Left cardiac atrium (tissue), 4 donors: ENCODE results near the gene DOK7. TPM values are rescaled to one million over a fixed set of nuclear protein-coding genes. Genes with fewer than 3 reads are reported as not detected.

ENCODE experiments used
- ATAC-seq, 2 donors: fragments of 200-7000 bp; cut with Tn5 transposase; one replicate each; pipeline ENCODE4 v1.9.1; 2020; ENCODE audit warnings: mild to moderate bottlenecking in 2 of 2, moderate library complexity in 2 of 2
- DNase-seq: peaks from one replicate; pipeline ENCODE4 v3.0.0-alpha.2; 2020
- intact Hi-C, 2 donors: fragments of 100-400 bp; cut with DNase I; formaldehyde crosslinking; loops; one replicate each; pipeline versions ENCODE4 v1.14.1 to v1.15.1; 2022 to 2023
- total RNA-seq, 2 donors: library from RNA; stranded (reverse); fragmentation: NEBNext Ultra II Directional; extraction: Animal tissue kit (Norgen Biotek cat#: 25700); gene quantifications; one replicate each; pipeline ENCODE4 v1.2.1, GENCODE V29; 2021
- donor health status: DM: no; HTN: yes; CAD: no.
- donor health status: DM: no; HTN: yes; CAD: no; lungs with severe emphysema.
- donor health status: DM: yes; HTN: yes; CAD: no.
- donor health status: Dilated cardiomyopathy.

DOK7 gene
- total RNA-seq, 2 donors from 2014 or later: 21.5 to 38.2 TPM

DNA sequence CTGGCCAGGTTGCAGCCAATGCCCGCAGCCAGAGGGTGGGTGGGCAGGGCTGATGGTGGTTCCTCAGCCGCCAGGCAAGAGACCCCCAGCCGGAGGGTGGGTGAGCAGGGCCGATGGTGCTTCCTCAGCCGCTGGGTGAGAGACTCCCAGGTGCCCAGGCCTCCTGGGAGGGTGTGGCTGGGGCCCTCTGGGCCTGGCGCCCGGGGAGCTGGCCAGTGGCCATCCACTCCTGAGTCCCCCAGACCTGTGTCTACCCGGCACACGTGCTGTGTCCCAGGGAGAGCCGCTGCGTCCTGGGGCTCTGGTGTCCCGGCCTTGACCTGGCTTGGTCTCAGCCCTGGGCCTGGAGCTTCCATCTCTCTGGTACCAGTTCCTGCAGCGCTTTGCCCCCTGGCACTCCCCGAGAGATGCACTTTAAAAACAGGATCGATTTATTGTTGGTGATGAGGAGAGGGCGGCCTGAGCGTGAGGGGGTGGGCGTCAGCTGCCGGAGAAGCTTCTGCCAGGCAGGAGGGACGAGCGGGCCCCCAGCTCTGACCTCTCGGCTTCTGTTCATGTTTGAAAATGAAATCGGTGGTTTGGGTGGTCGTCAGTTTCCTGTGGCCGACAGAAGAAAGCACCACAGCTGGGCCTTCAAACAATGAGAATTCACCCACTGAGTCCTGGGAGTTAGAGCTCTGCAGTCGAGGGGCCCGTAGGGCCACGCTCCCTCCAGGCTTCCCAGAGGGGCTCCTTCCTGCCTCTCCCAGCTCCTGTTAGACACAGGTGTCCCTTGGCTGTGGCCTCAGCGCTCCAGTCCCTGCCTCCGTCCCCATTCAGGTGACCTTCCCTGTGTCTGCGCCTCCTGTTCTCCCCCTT lies 6.5 kb downstream of the DOK7 start:
- peak; percentile 10 to 12 for ATAC-seq
- DNase-seq: no peak
- intact Hi-C loops: no loop called here

DNA sequence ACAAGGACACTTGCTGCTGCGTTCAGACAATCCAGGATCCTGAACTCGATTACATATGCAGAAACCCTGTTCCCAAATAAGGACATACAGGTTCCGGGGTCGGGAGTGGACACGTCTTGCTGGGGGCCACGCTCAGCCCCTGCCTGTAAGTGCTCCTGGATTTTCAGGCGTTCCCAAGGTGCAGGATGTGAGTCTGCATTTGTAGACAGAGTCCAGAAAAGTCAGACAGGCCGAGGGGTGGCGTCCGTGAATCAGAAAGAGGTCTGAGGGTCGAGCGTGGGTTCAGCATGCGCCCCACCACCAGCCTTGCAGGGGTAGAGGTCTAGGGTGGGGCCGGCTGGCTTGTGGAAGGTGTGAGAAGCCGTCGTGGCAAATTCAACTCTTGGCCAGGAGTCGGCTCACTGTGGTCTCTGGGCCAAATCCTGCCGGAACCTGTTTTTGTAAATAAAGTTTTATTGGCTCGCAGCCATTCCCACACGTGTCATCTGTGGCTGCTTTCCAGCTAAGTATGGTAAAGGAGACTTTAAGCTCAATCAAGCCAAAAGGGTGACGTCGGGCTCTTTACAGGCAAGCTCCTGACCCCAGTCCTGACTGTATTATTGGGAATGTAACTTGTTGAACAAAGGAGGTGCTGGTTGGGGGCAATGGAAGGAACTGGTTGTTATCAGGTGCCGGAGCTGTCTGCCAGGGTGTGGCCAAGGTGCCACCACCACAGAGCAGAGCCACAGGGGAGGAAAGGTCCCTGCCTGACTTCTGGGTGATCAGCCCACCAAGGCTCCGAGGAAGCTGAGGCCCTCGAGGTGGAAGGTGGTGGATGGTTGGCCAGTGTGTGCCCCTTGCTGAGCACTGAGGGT lies 7.4 kb downstream of the DOK7 start:
- intact Hi-C loops: no loop called here
- ATAC-seq (no peak), DNase-seq (peak; percentile 17)

DNA sequence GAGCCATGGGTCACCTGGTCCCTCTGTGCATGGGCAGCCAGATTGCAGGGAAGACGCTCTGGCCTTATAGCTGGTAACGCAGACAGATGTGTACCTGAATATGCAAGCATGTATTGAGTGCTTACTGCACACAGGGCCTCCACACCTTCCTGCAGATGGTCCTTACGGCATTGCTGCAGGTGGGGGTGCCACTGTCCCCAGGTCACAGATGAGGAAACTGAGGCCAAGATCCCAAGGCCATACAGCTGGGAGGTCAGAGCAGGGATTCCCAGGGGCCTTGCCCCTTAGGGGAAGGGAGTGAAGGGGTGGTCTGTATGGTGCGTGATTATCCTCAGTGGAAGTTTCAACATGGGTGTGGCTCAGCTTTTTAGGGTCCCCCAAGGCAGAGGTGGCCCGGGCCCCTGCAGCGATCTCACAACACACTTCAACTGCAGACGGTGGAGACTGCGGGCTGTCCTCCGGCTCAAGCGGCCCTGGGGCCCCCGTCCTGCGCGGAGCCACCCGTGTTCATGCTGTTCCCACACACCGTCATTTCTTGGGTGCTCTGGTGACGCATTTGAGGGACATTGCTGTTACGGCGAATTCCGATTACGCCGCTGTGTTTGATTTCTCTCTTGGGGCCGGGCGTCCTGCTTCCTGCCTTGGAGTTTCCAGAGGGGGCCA lies 8.1 kb downstream of the DOK7 start:
- DNase-seq (no peak), ATAC-seq (no peak)
- intact Hi-C loops: no loop called here

DNA sequence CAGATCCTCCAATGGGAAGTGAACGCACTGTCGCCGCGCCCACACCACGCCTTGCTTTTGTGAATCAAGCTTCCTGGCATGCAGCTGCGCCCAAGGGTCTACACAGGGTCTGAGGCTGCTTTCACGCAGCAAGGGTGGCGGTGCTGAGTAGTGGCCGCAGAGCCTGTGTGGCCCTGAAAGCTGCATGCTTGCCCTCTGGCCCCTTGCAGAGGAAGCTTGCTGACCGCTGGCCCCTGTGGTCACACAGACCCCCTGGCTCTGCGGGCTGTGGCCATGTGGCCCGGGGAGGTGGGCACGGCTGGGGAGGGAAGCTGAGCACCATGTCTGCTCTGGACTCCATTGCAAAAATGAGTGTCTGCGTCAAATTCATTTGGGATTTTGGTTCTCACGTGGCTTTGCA lies 8.8 kb downstream of the DOK7 start:
- DNase-seq (no peak), ATAC-seq (no peak)
- intact Hi-C loops: no loop called here

- no peak for DNase-seq
- intact Hi-C loops: no loop called here
- ATAC-seq: no peak
Measured at GRCh38 chr4:3472411-3473141, 9.5 kb downstream of the DOK7 start.

- ATAC-seq (no peak), DNase-seq (peak; percentile 16)
- intact Hi-C loops: no loop called here
Measured at GRCh38 chr4:3473181-3473950, 10.3 kb downstream of the DOK7 start.

DNA sequence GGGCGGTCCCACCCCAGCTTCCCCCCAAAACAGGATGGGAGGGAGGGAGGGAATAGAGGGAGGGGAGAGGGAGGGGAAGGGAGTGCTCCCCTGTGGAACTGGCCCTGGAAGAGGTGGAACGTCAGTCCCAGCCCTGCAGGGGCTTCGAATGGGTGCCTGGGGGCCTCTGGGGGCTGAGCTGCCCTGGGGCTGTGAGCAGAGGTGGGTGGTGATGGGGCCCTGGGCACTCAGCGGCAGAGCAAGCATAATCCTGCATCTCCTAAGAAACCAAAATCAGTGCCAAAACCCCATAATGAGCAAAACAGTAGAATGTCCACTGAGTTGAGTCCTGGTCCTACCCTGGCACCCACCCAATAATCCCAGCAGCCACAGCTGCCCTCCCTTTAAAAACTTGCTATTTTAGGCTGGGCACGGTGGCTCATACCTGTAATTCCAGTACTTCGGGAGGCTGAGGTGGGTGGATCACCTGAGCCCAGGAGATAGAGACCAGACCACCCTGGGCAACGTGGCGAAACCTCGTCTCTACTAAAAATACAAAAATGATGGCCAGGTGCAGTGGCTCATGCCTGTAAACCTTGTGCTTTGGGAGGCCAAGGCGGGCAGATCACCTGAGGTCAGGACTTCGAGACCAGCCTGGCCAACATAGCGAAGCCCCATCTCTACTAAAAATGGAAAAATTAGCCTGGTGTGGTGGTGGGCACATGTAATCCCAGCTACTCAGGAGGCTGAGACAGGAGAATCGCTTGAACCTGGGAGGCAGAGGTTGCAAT lies 11.1 kb downstream of the DOK7 start:
- ATAC-seq (no peak), DNase-seq (no peak)
- intact Hi-C loops: no loop called here

DNA sequence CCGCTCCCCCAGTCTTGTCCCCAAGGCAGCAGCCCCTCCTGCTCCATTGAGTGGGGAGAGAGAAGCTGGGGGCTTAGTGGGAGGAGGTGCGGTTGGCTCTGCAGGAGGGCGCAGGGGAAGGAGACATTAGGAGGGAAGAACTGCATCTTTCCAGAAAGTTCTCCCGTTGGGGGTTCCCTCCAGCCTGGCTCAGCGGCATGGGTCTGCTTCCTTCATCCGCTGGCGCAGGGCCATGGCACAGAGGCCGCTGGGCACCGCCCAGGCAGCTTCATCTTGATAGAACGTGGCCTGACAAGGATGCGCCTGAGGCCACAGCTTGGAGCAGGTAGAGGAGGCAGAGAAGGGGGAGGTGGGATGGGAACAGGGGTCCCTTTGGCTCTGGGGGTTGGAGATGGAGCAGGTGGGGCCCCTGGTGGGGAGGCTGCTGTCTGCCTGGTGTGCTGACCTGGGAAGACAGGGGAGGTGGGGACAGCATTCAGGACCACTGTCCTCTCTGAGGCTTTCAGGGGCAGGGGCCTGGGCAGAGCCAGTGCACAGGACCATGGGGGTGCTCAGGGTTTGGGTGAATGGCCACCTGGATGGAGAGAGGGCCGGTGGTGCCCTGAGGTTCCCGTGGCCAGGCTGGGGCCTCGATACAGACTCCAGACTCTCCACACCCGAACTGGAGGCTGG lies 12.1 kb downstream of the DOK7 start:
- no peak for DNase-seq
- intact Hi-C loops: loop anchor here in 1 of 2 donors (5.0 kb wide), 1 partner anchor 52 kb away; no protein-coding TSS in a partner anchor
- ATAC-seq: no peak

DNA sequence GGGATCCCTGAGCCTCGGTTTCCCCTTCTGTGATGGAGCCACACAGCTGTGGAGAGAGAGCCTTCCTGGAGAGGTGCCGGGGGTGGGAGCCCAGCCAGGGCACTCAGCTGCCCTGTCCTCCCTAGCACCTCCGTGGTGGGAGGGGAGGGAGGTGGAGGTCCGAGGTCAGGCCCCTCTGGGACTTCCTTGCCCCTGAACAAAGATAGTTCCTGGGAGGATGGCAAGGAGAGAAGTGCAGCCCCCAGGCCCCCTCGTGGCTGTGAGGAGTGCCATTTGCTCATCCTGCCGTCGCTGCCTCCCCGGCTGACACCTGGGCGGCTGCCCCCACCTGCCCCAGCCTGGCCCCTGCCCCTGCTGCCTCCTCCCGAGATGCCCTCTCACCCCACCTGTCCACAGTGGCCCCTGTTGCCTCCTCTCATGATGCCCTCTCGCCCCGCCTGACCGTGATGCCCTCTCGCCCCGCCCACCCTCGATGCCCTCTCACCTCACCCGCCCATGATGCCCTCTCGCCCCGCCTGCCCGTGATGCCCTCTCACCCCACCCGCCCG lies 12.7 kb downstream of the DOK7 start:
- no peak for DNase-seq
- intact Hi-C loops: loop anchor here in 1 of 2 donors (5.0 kb wide), 1 partner anchor 52 kb away; no protein-coding TSS in a partner anchor
- ATAC-seq: no peak

DNA sequence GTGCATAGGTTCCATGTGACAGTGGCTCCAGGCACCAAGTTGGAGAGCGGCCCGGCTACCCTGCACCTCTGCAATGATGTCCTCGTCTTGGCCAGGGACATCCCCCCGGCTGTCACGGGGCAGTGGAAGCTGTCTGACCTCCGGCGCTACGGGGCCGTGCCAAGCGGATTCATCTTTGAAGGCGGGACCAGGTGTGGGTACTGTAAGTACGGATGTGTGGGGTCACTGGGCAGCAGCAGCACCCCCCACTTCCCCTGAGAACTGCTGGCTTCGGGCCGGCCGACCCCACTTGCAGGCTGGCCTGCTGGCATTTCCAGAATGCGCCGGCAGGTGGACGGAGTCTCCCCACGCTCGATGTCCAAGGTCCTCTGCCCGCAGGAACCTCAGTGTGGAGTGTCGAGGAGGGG lies 13.2 kb downstream of the DOK7 start:
- intact Hi-C loops: loop anchor here in 1 of 2 donors (5.0 kb wide), 1 partner anchor 51 kb away; no protein-coding TSS in a partner anchor
- DNase-seq (peak; percentile 22), ATAC-seq (no peak)

DNA sequence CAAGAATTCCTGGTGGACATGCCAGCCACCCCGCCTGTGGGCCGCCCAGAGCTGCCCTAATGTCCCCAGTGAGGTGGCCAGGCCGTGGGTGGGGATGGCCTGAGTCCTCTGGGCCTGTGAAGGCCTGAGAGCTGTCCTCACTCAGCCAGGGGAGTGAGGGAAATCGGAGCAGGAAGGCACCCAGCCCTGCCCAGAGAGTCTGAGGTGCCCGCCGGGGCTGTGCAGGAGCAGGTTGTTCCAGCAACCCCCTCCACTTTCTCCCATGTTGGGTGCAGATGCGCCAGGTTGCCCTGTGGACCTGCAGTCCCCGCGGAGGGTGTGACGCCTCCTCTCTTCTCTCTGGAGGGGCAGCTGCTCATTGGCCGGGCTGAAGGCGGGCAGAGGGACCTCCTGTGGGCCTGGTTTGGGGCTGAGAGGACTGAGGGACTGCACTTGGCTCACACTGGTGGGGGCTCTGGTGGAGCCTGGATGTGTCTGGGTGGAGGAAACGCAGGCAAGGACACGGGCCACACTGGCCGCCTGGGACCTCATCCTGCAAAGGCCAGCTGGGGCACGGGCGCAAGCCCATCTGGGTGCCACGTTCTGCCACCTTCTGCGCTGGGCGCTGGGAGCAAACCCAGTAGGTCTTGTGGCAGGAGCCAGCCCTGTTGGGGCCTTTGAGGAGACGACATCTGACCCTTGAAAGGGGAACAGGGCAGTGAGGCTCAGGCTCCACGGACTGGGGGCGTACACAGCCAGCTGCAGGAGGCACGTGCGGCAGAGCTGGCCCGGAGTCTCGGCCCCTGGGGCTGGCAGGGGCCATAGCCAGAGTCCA lies 14.0 kb downstream of the DOK7 start:
- intact Hi-C loops: loop anchor here in 1 of 2 donors (5.0 kb wide), 1 partner anchor 50 kb away; no protein-coding TSS in a partner anchor
- DNase-seq: no peak
- ATAC-seq: no peak

GRCh38 chr4:3477750-3478430 lies 14.8 kb downstream of the DOK7 start:
- intact Hi-C loops: loop anchor here in 1 of 2 donors (5.0 kb wide), 1 partner anchor 49 kb away; no protein-coding TSS in a partner anchor
- ATAC-seq (no peak), DNase-seq (no peak)

DNA sequence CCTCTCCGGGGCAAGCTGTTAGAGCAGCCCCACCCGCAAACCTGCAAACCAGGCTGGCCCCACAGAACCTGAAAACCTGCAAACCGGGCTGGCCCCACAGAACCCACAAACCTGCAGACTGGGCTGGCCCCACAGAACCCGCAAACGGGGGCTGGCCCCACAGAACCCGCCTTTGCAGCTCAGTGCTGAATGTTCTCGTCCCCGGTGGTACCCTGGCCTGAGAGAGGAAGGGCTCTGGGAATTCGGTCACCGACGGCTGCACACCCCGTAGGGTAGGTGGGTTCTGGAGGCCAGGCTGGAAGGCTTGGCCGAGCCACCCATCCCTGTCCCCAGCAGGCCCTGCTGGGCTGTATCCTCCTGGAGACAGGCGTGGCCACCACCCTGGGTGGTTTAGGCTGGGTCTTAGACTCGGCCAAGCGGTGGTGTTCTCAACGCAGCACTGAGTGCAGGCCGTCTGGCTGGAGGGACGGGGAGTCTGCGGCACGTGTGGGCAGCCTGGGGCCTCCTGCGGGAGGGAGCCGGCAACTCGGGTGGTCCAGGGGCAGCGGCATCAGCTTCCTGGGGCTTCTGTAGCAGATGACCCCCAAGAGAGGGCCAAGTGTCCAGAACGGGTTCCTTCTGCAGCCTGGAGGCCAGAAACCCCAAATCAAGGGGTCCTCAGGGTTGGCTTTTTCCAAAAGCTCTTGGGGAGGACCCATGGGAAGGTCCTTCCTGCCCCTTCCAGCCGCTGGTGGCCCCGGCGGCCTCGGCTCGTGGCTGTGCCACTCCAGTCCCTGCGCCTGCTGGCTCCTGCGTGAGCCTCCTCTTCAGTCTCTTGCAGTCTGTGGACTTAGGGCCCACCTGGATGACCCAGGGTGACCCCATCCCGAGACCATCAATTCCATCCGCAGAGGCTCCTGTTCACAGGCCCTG lies 15.6 kb downstream of the DOK7 start:
- ATAC-seq (no peak), DNase-seq (no peak)
- intact Hi-C loops: loop anchor here in 1 of 2 donors (5.0 kb wide), 1 partner anchor 49 kb away; no protein-coding TSS in a partner anchor
